HL-60 (cell line): ENCODE data around the gene TAS2R20.

Experiments
- DNase-seq, 2 experiments: peaks; one replicate each; pipeline ENCODE4 v3.0.0-alpha.2; 2010 to 2020; ENCODE audit warnings: low read depth in 1 of 2, low spot score in 1 of 2
- H3K27ac ChIP-seq: fragments of 250-450 bp; sonication (Bioruptor Pico); replicated peaks from 2 replicates; pipeline ENCODE4 v1.5.1; 2020; ENCODE audit warnings: mild to moderate bottlenecking, moderate library complexity
- H3K27me3 ChIP-seq: fragments of 250-450 bp; sonication (Bioruptor Pico); 2 replicates; pipeline ENCODE4 v1.5.1; 2021; ENCODE audit warnings: mild to moderate bottlenecking, moderate library complexity; ENCODE audit not compliant: insufficient read depth, poor library complexity, severe bottlenecking
- H3K4me3 ChIP-seq: replicated peaks from 2 replicates; pipeline ENCODE4 v1.5.1; 2011; ENCODE audit warnings: mild to moderate bottlenecking, control low read depth, low read length; ENCODE audit not compliant: insufficient read depth
- CTCF ChIP-seq: IDR thresholded peaks from one replicate; pipeline ENCODE4 v1.5.1; 2011; ENCODE audit warnings: low read length, control low read depth, inconsistent platforms; ENCODE audit not compliant: insufficient read depth
- GABPA ChIP-seq: IDR thresholded peaks from 2 replicates; pipeline ENCODE4 v1.6.1; 2012; ENCODE audit warnings: low read depth
- POLR2AphosphoS5 ChIP-seq: IDR thresholded peaks from 2 replicates; pipeline ENCODE4 v1.6.1; 2012; ENCODE audit warnings: low read depth
- REST ChIP-seq: IDR thresholded peaks from 2 replicates; pipeline ENCODE4 v1.6.1; 2012; ENCODE audit warnings: low read depth; ENCODE audit not compliant: insufficient replicate concordance
- SPI1 ChIP-seq: IDR thresholded peaks from 2 replicates; pipeline ENCODE4 v1.6.1; 2012; ENCODE audit warnings: low read depth, mild to moderate bottlenecking, borderline replicate concordance

Gene TAS2R20

GRCh38 chr12:11007608-11008007 lies 9.5 kb upstream of the TAS2R20 start:
- TF ChIP-seq REST, result no peak
- TF ChIP-seq SPI1, result no peak
- no peak for TF ChIP-seq CTCF
- TF ChIP-seq POLR2AphosphoS5, result no peak
- no peak for TF ChIP-seq GABPA

GRCh38 chr12:10994307-10994706 lies 3.8 kb downstream of the TAS2R20 start:
- no peak for DNase-seq
- Histone ChIP-seq H3K27ac (no peak overlapping the region), H3K4me3 (no peak overlapping the region), H3K27me3 (no peaks in the 10 kb centered on the region)
- TF ChIP-seq SPI1, result no peak
- TF ChIP-seq GABPA, result no peak
- no peak for TF ChIP-seq POLR2AphosphoS5
- no peak for TF ChIP-seq REST
- TF ChIP-seq CTCF, result no peak

More at GRCh38 chr12:11007608-11008007, 9.5 kb upstream of the TAS2R20 start:
- Histone ChIP-seq H3K4me3 (no peak overlapping the region), H3K27ac (no peak overlapping the region), H3K27me3 (no peaks in the 10 kb centered on the region)
- DNase-seq, result no peak

GRCh38 chr12:10989107-10989506 lies 9.0 kb downstream of the TAS2R20 start:
- Histone ChIP-seq H3K27ac (no peak overlapping the region), H3K4me3 (no peak overlapping the region), H3K27me3 (no peaks in the 10 kb centered on the region)
- no peak for DNase-seq
- TF ChIP-seq POLR2AphosphoS5, result no peak
- TF ChIP-seq REST, result no peak
- no peak for TF ChIP-seq CTCF
- TF ChIP-seq SPI1, result no peak
- no peak for TF ChIP-seq GABPA
